ENCODE measurements around the gene FRAS1.
A peak's percentile ranks its signal among the peaks of the same experiment; 100 is the strongest.

The FRAS1 gene

GRCh38 chr4:78353921-78354320 is 296.8 kb downstream of the FRAS1 start:
- no peak for DNase-seq (ENCODE audit: low read depth, low spot score)
- H3K27ac ChIP-seq, result no peak overlapping the region

- DNase-seq (ENCODE audit: low read depth, low spot score), result no peak
Observed at GRCh38 chr4:78354782-78355181, 297.7 kb downstream of the FRAS1 start.

GRCh38 chr4:78355306-78355705 is 298.2 kb downstream of the FRAS1 start:
- no peak for DNase-seq (ENCODE audit: low read depth, low spot score)
- no peak overlapping the region for H3K27ac ChIP-seq

More at GRCh38 chr4:78354782-78355181, 297.7 kb downstream of the FRAS1 start:
- H3K27ac ChIP-seq, result no peak overlapping the region

GRCh38 chr4:78356251-78356786 is 299.2 kb downstream of the FRAS1 start:
- DNase-seq (ENCODE audit: low read depth, low spot score), result no peak
- no peak overlapping the region for H3K27ac ChIP-seq

- no peak for DNase-seq (ENCODE audit: low read depth, low spot score)
- H3K27ac ChIP-seq, result no peak overlapping the region
Observed at GRCh38 chr4:78357122-78357521, 300.0 kb downstream of the FRAS1 start.

GRCh38 chr4:78360466-78360865 is 303.3 kb downstream of the FRAS1 start:
- DNase-seq (ENCODE audit: low read depth, low spot score), result no peak
- no peak overlapping the region for H3K27ac ChIP-seq

- no peak for DNase-seq (ENCODE audit: low read depth, low spot score)
- H3K27ac ChIP-seq, result no peak overlapping the region
Observed at GRCh38 chr4:78361621-78362120, 304.5 kb downstream of the FRAS1 start.

GRCh38 chr4:78362310-78362709 is 305.2 kb downstream of the FRAS1 start:
- DNase-seq (ENCODE audit: low read depth, low spot score), result no peak
- H3K27ac ChIP-seq, result no peak overlapping the region

- no peak overlapping the region for H3K27ac ChIP-seq
- no peak for DNase-seq (ENCODE audit: low read depth, low spot score)
Observed at GRCh38 chr4:78363031-78363570, 306.0 kb downstream of the FRAS1 start.

- peak overlapping the region; percentile 64 for H3K27ac ChIP-seq
- no peak for DNase-seq (ENCODE audit: low read depth, low spot score)
Observed at GRCh38 chr4:78369679-78370078, 312.6 kb downstream of the FRAS1 start.

GRCh38 chr4:78370631-78371372 is 313.7 kb downstream of the FRAS1 start:
- H3K27ac ChIP-seq, result peak overlapping the region; percentile 64
- DNase-seq (ENCODE audit: low read depth, low spot score), result peak; percentile 45

- DNase-seq (ENCODE audit: low read depth, low spot score), result no peak
- no peak overlapping the region for H3K27ac ChIP-seq
Observed at GRCh38 chr4:78372355-78372988, 315.3 kb downstream of the FRAS1 start.

GRCh38 chr4:78377555-78377954 is 320.4 kb downstream of the FRAS1 start:
- DNase-seq (ENCODE audit: low read depth, low spot score), result no peak
- H3K27ac ChIP-seq, result no peak overlapping the region

GRCh38 chr4:78379040-78379439 is 321.9 kb downstream of the FRAS1 start:
- DNase-seq (ENCODE audit: low read depth, low spot score), result no peak

GRCh38 chr4:78379991-78380729 is 323.0 kb downstream of the FRAS1 start:
- no peak for DNase-seq (ENCODE audit: low read depth, low spot score)
- H3K27ac ChIP-seq, result no peak overlapping the region

More at GRCh38 chr4:78379040-78379439, 321.9 kb downstream of the FRAS1 start:
- H3K27ac ChIP-seq, result no peak overlapping the region

GRCh38 chr4:78386679-78387078 is 329.6 kb downstream of the FRAS1 start:
- no peak for DNase-seq (ENCODE audit: low read depth, low spot score)
- no peak overlapping the region for H3K27ac ChIP-seq

GRCh38 chr4:78395642-78396041 is 338.5 kb downstream of the FRAS1 start:
- no peak for DNase-seq (ENCODE audit: low read depth, low spot score)

GRCh38 chr4:78396613-78397291 is 339.6 kb downstream of the FRAS1 start:
- H3K27ac ChIP-seq, result no peak overlapping the region
- no peak for DNase-seq (ENCODE audit: low read depth, low spot score)

More at GRCh38 chr4:78395642-78396041, 338.5 kb downstream of the FRAS1 start:
- H3K27ac ChIP-seq, result no peak overlapping the region

GRCh38 chr4:78397292-78397630 is 340.1 kb downstream of the FRAS1 start:
- no peak for DNase-seq (ENCODE audit: low read depth, low spot score)
- H3K27ac ChIP-seq, result no peak overlapping the region
